WTC11 (cell line): ENCODE results near the gene DTX3L. TPM values are rescaled to one million over a fixed set of nuclear protein-coding genes. Genes with fewer than 3 reads are reported as not detected.

Source experiments
- ATAC-seq: fragments of 200-7000 bp; cut with Tn5 transposase; 2 replicates; pipeline ENCODE4 v1.10.0; 2021; ENCODE audit warnings: mild to moderate bottlenecking, moderate library complexity
- CTCF ChIA-PET: fragments of 300-600 bp; sonication (Branson Sonifier 250); formaldehyde crosslinking; loops from one replicate; lab custom pipeline; 2021; ENCODE audit warnings: antibody characterized with exemption; lab: Charles Lee
- POLR2A ChIA-PET: fragments of 350-600 bp; sonication (Branson Sonifier 250); formaldehyde crosslinking; loops from one replicate; lab custom pipeline; 2021; ENCODE audit warnings: antibody characterized with exemption; lab: Charles Lee
- DNase-seq: peaks from one replicate; pipeline ENCODE4 v3.0.0; 2021; ENCODE audit warnings: low spot score
- H3K27ac Mint-ChIP-seq: 2 replicates; pipeline ENCODE4 v1.8.0; 2021; ENCODE audit warnings: mixed read lengths
- H3K27me3 Mint-ChIP-seq: 2 replicates; pipeline ENCODE4 v1.8.0; 2021; ENCODE audit warnings: low read depth, mild to moderate bottlenecking, moderate library complexity, mixed read lengths
- H3K36me3 Mint-ChIP-seq: 2 replicates; pipeline ENCODE4 v1.8.0; 2021; ENCODE audit warnings: mixed read lengths
- H3K4me1 Mint-ChIP-seq: 2 replicates; pipeline ENCODE4 v1.8.0; 2022; ENCODE audit warnings: mixed read lengths
- H3K4me3 Mint-ChIP-seq: 2 replicates; pipeline ENCODE4 v1.8.0; 2021; ENCODE audit warnings: mild to moderate bottlenecking, moderate library complexity, mixed read lengths
- H3K9me3 Mint-ChIP-seq: 2 replicates; pipeline ENCODE4 v1.8.0; 2021; ENCODE audit warnings: mixed read lengths
- AR ChIP-seq: fragments of 250-450 bp; sonication (Bioruptor Pico); IDR thresholded peaks from 2 replicates; pipeline ENCODE4 v1.9.0; 2021; ENCODE audit warnings: mild to moderate bottlenecking
- ARID4B ChIP-seq: sonication (generic); formaldehyde crosslinking; IDR thresholded peaks from 2 replicates; pipeline ENCODE4 v1.8.0; 2023; ENCODE audit warnings: missing genetic modification reagents, mild to moderate bottlenecking, borderline replicate concordance
- ATF3 ChIP-seq: sonication (generic); formaldehyde crosslinking; conservative IDR thresholded peaks from 2 replicates; pipeline ENCODE4 v1.8.1; 2022; ENCODE audit warnings: mild to moderate bottlenecking, missing genetic modification reagents
- CBFB ChIP-seq: sonication (generic); formaldehyde crosslinking; IDR thresholded peaks from 2 replicates; pipeline ENCODE4 v1.8.1; 2022; ENCODE audit warnings: mild to moderate bottlenecking, low read depth, missing genetic modification reagents
- EMX1 ChIP-seq: fragments of 250-450 bp; sonication (Bioruptor Pico); IDR thresholded peaks from 2 replicates; pipeline ENCODE4 v1.8.0; 2021; ENCODE audit warnings: mild to moderate bottlenecking
- FOXP1 ChIP-seq: sonication (generic); formaldehyde crosslinking; IDR thresholded peaks from 2 replicates; pipeline ENCODE4 v1.8.0; 2022; ENCODE audit warnings: missing genetic modification reagents, mild to moderate bottlenecking, moderate library complexity, borderline replicate concordance
- HMGA2 ChIP-seq: fragments of 250-450 bp; sonication (Bioruptor Pico); IDR thresholded peaks from 2 replicates; pipeline ENCODE4 v1.4.0; 2021; ENCODE audit warnings: mild to moderate bottlenecking, moderate library complexity
- IRF1 ChIP-seq: sonication (generic); formaldehyde crosslinking; IDR thresholded peaks from 2 replicates; pipeline ENCODE4 v1.8.0; 2023; ENCODE audit warnings: missing genetic modification reagents
- JAZF1 ChIP-seq: fragments of 250-450 bp; sonication (Bioruptor Pico); IDR thresholded peaks from 2 replicates; pipeline ENCODE4 v1.9.0; 2021; ENCODE audit warnings: moderate library complexity, mild to moderate bottlenecking, inconsistent platforms
- PRDM15 ChIP-seq: sonication (generic); formaldehyde crosslinking; IDR thresholded peaks from 2 replicates; pipeline ENCODE4 v1.8.0; 2022; ENCODE audit warnings: missing genetic modification reagents
- SP1 ChIP-seq: sonication (generic); formaldehyde crosslinking; conservative IDR thresholded peaks from 2 replicates; pipeline ENCODE4 v1.8.1; 2022; ENCODE audit warnings: missing genetic modification reagents
- STAT6 ChIP-seq: sonication (generic); formaldehyde crosslinking; conservative IDR thresholded peaks from 2 replicates; pipeline ENCODE4 v1.8.1; 2023; ENCODE audit warnings: mild to moderate bottlenecking, low read depth, missing genetic modification reagents, moderate library complexity
- USF1 ChIP-seq: sonication (generic); formaldehyde crosslinking; IDR thresholded peaks from 2 replicates; pipeline ENCODE4 v1.8.0; 2022; ENCODE audit warnings: mild to moderate bottlenecking, missing genetic modification reagents
- ZNF263 ChIP-seq: sonication (generic); formaldehyde crosslinking; IDR thresholded peaks from 2 replicates; pipeline ENCODE4 v1.8.1; 2022; ENCODE audit warnings: low read depth, mild to moderate bottlenecking, moderate library complexity, missing genetic modification reagents
- ZNF532 ChIP-seq: fragments of 250-450 bp; sonication (Bioruptor Pico); IDR thresholded peaks from 2 replicates; pipeline ENCODE4 v1.9.0; 2021; ENCODE audit warnings: mild to moderate bottlenecking, borderline replicate concordance
- total RNA-seq: library from RNA; stranded (reverse); gene quantifications from 3 replicates; pipeline ENCODE4 v1.2.3, GENCODE V29; 2021

DTX3L gene
- total RNA-seq, 1 experiment from 2014 or later, result 4.6 TPM

GRCh38 chr3:122594025-122594424 lies 29.9 kb downstream of the DTX3L start:
- POLR2A ChIA-PET, result no interaction called here
- Mint-ChIP-seq H3K27me3 (no peaks in the 10 kb centered on the region), H3K36me3 (no peaks in the 10 kb centered on the region), H3K27ac (no peak overlapping the region), H3K4me1 (peaks cover 10% of the 10 kb centered on the region), H3K4me3 (no peak overlapping the region), H3K9me3 (peaks cover 6% of the 10 kb centered on the region; the same call in 1 of the 2 replicates)
- TF ChIP-seq EMX1 (CRISPR knock-in tag) (no peak), FOXP1 (no peak), USF1 (CRISPR knock-in tag) (no peak), ATF3 (no peak), PRDM15 (CRISPR knock-in tag) (no peak)
- no peak for DNase-seq
- CTCF ChIA-PET, result no interaction called here
- no peak for ATAC-seq

GRCh38 chr3:122598151-122598550 lies 34.0 kb downstream of the DTX3L start:
- POLR2A ChIA-PET, result no interaction called here
- Mint-ChIP-seq H3K4me3 (no peak overlapping the region), H3K4me1 (peaks cover 3% of the 10 kb centered on the region), H3K9me3 (peaks cover 2% of the 10 kb centered on the region; the same call in 1 of the 2 replicates), H3K36me3 (no peaks in the 10 kb centered on the region), H3K27ac (no peak overlapping the region), H3K27me3 (no peaks in the 10 kb centered on the region)
- CTCF ChIA-PET, result no interaction called here
- DNase-seq (no peak), ATAC-seq (no peak)
- TF ChIP-seq SP1 (CRISPR knock-in tag), result no peak
- no peak for TF ChIP-seq IRF1 (CRISPR knock-in tag)
- no peak for TF ChIP-seq STAT6
- no peak for TF ChIP-seq HMGA2
- TF ChIP-seq ZNF532 (CRISPR knock-in tag), result no peak
- no peak for TF ChIP-seq CBFB (CRISPR knock-in tag)
- TF ChIP-seq AR (CRISPR knock-in tag), result no peak
- no peak for TF ChIP-seq ARID4B (CRISPR knock-in tag)
- no peak for TF ChIP-seq ZNF263 (CRISPR knock-in tag)
- no peak for TF ChIP-seq JAZF1 (CRISPR knock-in tag)
